Right lung (tissue), 5 donors: ENCODE results near the gene BBX. TPM values are rescaled to one million over a fixed set of nuclear protein-coding genes. Genes with fewer than 3 reads are reported as not detected.
"Not testable (repeated sequence)": the region's sequence is repeated elsewhere in the genome, so short reads cannot be mapped to it uniquely, and the experiment has no call there.

Experiments used
- DNase-seq, 2 donors: peaks; one replicate each; pipeline ENCODE4 v3.0.0-alpha.2; 2013
- polyA plus RNA-seq, 5 donors: library from polyadenylated mRNA; unstranded; fragments of 120-200 nt; gene quantifications; one replicate each; pipeline versions ENCODE4 v1.2.1 to v1.2.3, GENCODE V29; 2013; ENCODE audit warnings: inconsistent platforms in 1 of 5, low replicate concordance in 1 of 5; ENCODE audit not compliant: insufficient read length in 5 of 5, insufficient read depth in 1 of 5

Gene BBX
- polyA plus RNA-seq, 5 donors, result 29.6 to 59.9 (median 58.1) TPM

DNA sequence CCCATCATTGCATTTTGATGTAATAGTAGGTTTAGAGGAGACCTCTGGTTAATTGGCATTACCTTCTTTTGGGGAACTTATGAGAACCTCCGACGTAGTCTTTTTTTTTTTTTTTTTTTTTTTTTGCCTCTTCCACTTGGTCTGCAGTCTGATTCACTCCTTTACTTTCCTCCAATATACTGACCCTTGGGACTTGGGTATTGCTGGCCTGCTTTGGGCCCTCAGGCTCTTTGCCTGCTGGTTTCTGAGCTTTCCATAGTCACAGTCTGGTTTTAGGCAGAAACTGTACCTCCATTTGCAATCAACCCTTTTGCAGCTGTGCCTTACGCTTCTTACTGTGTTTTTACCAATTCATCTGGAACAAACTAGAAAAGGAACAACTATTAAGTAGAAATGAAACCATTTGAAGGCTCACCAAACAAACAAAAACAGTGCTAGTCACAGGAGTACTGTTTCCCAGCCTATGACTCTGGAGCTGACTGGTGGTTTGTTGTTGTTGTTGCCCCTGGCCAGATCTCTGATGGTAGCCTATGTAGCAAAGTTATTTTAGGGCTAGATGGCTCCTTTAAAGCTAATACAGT lies 272.8 kb downstream of the BBX start:
- no peak for DNase-seq

DNA sequence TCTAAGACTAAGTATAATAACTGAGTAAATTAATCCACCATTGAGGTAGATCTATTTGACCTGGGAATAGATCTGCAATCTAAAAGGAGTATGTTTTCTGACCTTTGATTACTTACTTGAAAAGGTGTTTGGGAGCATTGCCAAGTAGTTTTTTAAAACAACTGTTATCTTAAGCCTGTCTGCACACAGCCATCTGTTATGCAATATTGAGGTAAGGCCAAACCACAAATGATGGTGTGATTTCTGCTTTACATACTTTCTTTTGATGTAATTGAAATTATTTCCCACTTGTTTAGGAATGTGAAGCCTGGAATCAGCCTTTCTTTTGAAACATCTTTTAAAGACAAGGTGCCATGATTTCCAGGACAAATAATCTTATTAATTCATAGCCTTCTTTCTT lies 274.0 kb downstream of the BBX start:
- DNase-seq, result no peak

DNA sequence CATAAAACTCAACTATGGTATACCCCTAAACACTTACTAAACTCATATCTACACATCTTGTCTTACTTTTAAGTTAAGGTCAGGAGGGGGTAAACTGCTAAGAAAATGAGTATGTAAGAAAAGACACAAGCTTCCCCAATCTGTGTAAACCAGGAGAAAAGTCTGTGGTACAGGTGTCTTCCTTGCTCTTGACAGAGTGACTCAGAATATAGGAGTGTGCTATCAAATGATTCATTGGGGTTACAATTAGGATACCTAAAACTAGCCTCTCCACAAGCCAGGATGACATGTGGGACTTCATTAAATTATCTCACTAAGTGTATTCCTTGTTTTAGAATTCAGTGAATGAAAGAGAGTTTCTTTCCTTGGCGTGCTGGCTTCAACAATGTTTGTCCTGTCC lies 274.8 kb downstream of the BBX start:
- DNase-seq, result no peak

DNA sequence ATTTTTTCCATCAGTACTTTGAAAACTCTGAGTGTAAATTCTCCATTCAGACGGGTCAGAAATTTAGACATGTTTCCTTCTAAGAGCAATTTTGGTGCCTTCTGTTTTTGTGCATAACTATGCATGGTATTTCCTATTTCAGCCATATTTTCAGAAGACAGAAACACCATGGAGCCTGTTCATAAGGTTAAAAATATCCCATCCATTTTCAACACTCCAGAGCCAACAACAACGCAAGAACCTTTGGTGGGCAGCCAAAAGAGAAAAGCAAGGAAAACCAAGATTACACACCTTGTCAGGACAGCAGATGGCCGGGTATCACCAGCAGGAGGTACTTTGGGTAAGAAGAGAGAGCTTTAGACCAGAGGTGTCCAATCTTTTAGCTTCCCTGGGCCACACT lies 275.6 kb downstream of the BBX start:
- DNase-seq, result no peak

DNA sequence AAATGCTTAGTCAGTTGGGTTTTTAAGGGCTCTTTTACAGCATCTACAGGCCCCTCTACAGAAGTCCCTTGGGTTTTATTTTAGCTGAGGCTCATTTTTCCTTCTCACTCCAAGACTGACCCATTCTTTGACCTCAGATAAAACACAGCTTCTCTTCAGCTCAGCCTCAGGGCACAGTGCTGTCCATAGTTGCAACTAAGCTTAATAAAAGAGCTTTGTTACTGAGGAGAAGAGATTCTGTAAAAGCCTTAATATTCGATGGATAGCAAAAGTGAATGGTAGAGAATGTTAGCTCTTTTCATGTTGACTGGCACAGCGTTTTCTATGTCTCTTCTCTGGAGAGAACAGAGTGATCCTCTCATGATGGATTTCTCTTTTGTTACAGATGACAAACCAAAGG lies 277.9 kb downstream of the BBX start:
- DNase-seq, result no peak

DNA sequence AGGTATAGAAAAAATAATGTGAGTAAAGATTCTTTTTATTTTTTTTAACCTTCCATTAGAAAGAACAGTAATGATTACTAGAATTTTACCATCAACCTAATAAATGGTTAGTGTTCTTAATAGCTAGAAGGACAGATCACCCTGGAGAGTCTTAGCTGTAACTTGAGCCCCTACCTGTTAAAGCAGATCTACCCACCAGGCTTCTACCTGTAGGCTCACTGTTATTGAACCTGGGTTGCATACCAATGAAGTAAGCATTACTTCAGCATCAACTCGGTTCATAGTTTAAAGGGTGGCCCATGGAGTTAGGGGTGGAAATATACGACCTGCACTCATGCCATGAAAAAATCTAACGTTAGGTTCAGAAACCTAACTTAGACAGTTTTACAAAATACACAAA lies 280.4 kb downstream of the BBX start:
- no peak for DNase-seq

DNA sequence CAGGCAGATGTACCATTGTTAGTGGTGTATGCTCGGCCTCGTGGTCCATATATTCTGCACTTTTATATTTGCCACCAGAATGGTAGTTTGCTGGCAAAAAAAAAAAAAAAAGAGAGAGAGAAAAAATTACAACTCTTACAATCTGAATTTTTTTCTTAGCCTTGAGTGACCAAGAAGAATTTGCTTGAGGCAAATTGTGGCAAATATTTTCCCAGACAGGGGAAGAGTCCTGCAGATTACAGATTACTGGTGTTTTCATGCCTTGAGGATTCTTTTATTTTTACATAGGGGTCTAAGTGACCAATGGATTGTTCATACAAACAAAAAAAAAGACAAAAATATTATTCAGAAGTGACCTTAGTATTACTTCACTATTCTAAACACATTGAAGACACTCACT lies 283.3 kb downstream of the BBX start:
- no peak for DNase-seq

DNA sequence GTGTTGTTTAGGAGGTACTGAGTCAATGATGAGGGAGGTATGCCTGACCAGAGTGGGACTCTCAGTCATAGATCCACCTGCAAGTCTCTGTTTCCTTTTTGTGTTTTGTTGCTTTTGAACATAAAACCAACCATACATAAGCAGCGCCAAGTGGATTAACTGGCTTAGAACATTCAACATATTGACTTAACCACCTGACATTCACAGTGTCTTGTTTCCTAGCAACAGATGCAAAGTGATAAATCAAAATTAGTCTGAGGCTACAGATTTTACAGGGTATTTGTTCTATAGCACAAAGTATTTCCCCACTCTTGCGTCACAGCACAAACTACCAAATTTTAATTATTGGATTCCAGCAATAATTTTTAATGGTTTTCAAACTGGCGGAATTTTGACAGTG lies 283.8 kb downstream of the BBX start:
- DNase-seq, result no peak

DNA sequence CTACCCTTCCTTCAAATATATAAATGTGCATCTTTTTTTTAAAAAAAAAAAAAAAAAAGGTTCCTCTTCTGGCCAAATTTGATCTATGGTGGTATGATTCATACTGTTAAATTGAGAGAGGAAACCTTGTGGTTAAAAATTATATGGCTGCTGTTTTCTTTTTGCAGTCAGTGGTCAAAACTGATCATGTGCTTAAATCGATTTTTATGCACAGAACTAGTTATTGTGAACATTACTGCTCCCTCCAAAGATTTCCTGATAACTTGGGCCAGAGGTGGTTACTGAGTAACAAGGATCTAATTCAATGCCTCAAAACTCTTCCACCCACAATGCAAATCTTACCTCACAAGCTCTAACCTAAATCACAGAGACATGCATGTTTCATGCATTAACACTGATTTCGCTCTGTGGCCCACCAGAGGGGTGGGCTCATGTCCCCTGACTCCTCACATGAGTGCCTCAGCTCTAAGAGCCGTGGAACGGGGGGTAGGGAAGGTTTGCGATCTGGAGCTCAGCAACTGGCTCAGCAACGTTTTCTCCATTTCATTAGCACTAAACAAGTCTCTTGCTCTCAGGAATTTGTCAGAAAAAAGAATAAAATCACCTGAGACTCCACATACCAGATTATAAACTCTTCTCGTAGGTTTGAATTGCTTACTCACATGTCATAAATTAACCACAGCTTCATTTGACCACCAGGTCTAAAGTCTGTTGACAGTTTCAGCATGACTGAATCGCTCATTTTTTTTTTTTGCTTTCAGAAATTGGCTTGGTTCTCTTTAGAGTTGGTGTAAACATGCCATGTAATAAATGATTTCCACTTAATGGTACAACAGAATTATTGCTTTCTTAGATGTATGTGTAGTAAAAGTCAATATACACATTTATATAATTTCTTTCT lies 287.7 kb downstream of the BBX start:
- DNase-seq, result no peak

DNA sequence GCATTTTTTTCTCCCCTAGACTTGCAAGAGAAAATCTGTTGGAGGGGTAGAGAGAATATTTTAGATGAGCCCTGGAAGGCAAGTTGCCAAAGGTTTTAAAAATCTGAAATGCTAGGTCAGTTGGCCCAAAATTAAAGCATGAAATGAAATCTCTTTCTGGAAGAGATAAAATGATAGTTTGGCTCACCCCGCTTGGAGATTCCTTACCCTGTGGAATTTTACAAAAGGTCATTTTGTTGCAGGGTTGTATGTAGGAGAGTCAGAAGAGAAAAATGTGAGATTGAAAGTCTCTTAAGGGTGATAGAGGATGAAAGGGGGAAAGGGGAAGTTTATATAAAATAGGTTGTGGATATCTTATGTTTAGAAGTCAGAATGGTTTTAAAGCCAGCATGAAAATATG lies 290.3 kb downstream of the BBX start:
- no peak for DNase-seq

DNA sequence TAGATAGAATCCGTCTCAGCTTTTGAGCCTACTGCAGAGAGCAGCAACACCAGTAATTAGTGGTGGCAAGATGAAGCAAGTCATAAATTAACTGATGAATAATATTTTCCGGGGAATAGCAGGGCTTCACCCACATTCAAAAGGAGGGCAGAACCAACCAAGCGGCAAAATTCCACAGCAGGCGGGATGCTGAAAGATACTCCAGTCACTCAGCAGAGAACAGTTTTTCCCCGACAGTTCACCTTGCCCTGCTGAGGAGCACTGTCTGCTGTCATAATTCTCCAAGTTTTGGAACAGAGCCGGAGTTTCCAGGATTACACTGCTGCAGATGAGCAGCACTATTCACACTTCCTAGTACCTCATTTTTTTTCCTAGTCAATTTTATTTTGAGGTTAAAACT lies 293.3 kb downstream of the BBX start:
- no peak for DNase-seq

DNA sequence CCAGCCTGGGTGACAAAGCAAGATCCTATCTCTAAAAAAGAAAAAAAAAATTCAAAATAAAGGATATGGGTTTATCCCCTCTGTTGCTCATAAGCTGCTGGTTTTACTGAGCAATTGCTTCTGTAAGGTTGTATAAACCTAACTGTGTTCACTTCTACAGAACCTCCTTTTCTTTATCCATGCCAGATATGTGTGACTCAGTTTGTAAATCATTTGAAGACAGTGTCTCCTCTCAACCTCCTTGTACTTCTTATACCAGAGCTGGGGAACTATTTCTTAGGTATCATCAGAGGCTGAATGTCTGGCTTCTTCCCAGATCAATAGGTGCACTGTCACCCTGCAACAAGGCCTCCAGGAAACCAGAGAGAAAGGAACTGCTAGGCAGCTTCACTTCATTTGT lies 294.3 kb downstream of the BBX start:
- DNase-seq, result no peak

DNA sequence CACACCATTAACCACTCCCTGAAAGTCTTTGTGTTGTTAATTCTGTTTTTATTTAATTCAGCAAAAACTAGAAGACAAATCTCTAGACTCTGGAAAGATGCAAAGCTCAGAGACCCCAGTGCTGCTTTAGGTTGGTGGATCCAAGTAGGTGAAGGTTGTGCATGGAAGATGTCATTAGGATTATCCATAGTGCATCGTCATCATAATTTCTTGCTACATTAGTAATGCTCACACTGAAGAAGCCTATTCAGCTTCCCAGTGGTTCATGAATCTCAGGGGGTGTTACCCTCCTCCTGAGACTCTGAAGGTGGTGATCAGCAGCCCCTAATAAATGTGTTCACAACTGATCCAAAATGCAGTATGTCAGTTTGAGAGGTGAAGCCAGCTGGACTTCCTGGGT lies 295.3 kb downstream of the BBX start:
- DNase-seq, result no peak

DNA sequence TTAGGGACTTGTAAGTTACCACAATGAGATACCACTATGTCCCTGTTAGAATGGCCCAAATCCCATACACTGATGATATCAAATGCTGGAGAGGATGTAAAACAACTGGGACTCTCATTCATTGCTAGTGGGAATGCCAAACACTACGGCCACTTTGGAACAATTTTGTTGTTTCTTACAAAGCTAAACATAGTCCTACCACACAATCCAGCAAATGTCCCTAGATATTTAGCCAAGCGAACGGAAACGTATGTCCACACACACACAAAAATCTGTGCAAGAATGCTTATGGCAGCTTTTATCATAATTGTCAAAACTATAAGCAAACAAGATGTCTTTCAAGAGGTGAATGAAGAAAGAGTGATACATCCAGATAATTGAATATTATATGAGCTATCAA lies 296.9 kb downstream of the BBX start:
- DNase-seq, result no peak

DNA sequence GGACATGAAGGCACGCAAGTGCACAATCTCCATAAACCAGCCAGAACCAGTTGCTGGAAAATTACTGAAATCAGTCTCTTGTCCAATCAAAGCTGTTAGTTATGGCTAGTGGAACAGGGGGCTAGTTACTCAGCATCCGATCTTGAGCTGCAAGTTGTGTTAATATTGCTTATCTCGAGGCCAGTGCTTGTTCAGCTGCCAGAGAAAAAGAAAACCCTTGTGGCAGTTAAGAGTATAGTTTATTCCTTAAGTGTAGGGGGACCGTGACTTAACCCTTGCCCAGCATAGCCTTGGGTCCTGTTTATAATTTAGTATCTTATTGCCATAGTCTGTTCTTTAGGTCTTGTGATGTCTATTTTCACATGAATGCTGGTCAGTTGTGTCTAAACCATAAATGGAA lies 299.5 kb downstream of the BBX start:
- peak in 1 of 2 donors; percentile 13 for DNase-seq

DNA sequence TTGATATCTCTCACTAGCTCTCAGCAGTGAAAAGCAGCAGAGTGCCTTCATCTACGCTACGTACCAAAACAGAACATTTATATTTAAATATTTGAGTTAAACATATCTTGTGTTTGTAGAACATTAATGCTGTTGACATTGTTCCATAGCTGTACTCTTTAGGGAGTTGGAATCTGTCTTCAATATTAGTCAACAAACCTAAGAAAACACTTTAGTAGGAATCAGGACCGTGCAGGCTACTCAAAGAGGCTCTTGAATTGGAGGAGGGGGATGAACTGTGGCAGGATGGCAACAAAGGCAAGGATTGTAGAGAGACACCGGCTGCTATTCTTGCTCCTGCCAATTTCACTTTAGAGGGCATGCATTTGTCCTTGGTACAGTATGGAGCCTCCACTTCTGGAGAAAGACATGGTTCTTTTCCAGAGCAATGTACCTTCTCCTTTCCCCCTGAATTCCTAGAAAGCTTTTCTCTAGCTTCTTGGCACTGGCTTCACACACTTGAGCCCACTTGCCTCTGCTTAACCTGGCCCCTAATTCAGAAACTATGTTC lies 302.1 kb downstream of the BBX start:
- DNase-seq, result no peak

DNA sequence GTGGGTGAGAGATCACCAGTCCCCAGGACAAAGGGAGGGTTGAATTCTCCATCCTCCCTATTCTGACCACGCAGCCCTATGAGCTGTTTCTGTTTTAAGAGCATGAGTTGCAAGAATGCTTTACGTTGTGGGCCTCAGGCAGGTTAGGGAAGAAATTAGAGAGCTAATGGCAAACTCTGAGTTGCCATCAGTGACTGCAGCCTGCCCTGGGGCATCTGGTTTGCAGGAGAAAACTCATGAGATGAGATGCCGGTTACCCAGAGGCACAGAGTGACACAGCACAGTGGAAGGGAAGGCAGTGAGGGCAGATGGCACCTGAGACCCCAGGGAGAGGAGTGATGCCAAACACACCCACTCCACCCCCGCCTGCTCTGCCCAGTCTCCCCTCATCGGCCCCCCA lies 302.8 kb downstream of the BBX start:
- DNase-seq, result no peak

DNA sequence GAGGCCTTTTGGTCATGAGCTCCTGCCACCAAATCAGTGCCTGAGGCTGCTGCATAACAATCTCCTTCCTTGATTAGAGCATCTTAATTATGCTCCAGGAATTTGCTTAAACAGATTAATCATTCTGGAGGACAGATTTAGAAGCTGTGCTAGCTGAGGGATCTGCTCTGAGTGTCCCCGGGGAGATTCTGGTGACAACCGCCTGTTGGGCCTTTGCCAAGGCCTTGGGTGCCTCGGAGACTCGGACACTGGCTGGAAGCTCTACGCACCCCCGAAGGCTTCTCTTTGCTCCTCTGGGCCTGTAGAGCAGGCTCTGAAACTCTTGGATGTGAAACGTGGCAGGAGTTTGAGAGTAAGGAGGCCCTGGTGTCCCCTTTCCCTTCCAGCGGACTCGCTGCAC lies 304.0 kb downstream of the BBX start:
- no peak for DNase-seq

DNA sequence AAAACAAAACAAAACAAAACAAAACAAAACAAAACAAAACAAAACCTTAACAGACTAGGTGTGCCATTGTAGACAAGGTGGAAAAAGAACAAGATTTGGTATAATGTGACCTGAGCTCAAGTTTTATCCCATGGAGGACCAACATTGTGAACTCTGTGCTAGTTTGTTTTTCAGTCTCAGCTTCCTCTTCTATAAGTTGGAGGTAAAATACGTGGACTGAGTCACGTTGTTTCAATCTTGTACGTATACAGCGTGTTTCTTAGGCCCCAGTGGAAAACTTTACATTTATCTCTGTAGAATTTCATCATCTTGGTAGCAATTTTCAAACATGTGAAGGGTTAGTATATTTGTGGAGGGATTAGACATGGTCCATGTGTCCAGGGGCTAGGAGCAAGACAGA lies 306.4 kb downstream of the BBX start:
- no peak for DNase-seq

DNA sequence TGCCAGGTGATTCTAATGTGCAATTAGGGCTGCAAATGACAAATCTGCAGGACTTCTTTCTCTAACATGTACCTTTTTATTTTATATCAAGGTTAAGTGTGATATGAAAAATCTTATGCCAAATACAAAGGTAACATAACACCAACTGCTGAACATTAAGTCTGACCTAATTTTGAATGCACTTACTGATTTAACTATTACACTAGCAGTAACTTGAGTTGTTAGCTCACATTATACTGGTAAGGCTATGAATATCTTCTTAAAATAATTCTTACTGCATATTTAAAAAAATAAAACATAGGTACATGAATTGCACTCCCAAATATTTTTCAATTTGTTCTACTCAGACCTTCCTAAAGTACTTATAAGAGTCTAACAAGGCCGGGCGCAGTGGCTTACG lies 308.8 kb downstream of the BBX start:
- DNase-seq, result no peak

DNA sequence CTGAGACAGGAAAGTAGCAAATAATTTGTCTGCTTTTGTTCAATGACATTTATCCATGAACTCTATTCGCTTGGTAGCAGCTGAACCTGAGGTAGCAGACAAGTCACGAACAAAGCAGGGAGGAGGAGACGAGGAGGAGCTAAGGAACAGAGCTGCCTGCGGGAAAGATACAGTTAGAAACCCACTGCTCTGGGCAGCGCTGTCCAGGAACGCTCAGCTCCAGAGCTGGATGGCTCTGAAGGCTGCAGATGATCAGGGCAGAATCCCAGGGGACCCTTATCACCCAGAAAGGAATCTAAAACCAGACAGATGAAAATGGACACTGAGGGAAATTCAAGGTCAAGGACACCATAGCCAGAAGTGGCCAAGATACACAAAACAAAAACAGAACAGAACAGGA lies 310.3 kb downstream of the BBX start:
- no peak for DNase-seq

DNA sequence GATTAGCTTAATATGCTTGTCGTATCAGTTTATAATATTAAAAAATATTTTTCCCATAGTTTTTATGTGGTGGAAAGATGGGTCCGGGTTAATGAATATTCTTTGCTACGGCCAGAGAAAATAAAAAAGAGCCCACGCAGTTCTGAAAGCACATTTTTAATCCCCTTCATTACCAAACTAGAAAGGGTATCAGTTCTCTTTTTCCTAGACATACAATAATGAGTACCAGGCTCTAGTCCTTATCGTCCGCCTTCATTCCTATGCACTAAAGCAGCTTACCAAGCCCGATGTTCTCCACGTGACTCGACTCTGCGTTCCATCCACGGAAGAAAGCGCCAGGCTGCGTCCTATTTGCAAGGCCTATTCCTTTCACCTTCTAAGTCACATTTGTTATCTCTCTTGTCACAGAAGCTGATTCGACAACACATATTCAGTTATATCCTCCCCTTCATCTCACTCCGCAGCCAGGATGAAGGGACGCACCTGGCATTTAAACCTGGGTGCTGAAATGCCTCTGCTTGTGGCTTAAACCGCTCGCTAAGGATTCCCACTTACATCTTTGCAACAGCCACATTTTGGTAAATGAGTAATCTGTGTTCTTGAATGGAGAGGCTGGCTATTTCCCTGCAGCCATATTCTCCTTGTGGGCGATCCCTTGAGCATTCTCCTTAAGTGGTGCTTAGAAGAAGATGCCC lies 311.1 kb downstream of the BBX start:
- no peak for DNase-seq

DNA sequence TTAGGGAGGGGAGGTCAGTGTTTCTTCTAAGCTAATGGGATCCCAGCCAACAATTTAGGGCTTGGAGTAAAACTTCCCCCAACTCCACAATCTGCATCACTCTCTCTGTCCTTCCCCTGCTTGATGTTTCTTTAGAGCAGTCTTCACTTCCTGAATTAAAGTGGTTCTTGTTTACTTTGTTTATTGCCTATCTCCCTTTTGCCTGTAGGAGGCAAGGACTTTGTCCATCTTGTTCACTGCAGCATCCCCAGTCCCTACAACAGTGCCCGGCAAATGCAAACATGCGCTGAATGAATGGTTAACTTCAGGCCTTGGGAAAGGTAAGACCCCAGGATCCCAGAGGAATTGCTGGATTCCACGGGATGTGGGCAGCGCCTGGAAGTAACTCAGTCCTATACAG lies 312.2 kb downstream of the BBX start:
- not testable (repeated sequence) for DNase-seq
